Keratinocyte (primary cell): ENCODE measurements around the gene NIPAL4. TPM values are rescaled to one million over a fixed set of nuclear protein-coding genes. Genes with fewer than 3 reads are reported as not detected.

Experiments
- DNase-seq: peaks from one replicate; pipeline ENCODE4 v3.0.0-alpha.2; 2011; ENCODE audit warnings: low read depth, missing footprints, low spot score
- FAIRE-seq: peaks from 2 replicates; lab custom pipeline; 2011; peaks lifted over from hg19 to GRCh38; lab: Jason Lieb, UNC
- H2AFZ ChIP-seq: 2 replicates; pipeline ENCODE4 v1.6.0; 2012; ENCODE audit warnings: low read length, control low read depth, inconsistent platforms; ENCODE audit not compliant: control insufficient read depth
- H3K27ac ChIP-seq: 2 replicates; pipeline ENCODE4 v1.5.1; 2011; ENCODE audit warnings: low read length; ENCODE audit not compliant: control insufficient read depth, insufficient read depth
- H3K27me3 ChIP-seq: 3 replicates; pipeline ENCODE4 v1.6.0; 2011; ENCODE audit warnings: low read length; ENCODE audit not compliant: control insufficient read depth, insufficient read depth; ENCODE audit errors: extremely low read depth
- H3K36me3 ChIP-seq, 2 experiments: 2 replicates in 1 of 2; 3 replicates in 1 of 2; pipeline ENCODE4 v1.5.1; 2011; ENCODE audit warnings: low read length in 2 of 2, mild to moderate bottlenecking in 1 of 2; ENCODE audit not compliant: control insufficient read depth in 2 of 2, insufficient read depth in 2 of 2; ENCODE audit errors: extremely low read depth in 1 of 2
- H3K4me1 ChIP-seq: 3 replicates; pipeline ENCODE4 v1.5.1; 2011; ENCODE audit warnings: low read length; ENCODE audit not compliant: control insufficient read depth, insufficient read depth; ENCODE audit errors: extremely low read depth
- H3K4me2 ChIP-seq: 3 replicates; pipeline ENCODE4 v1.6.0; 2011; ENCODE audit warnings: low read depth, low read length; ENCODE audit not compliant: control insufficient read depth, insufficient read depth; ENCODE audit errors: extremely low read depth
- H3K4me3 ChIP-seq, 3 experiments: fragments of 200-600 bp in 1 of 3; sonication (generic) in 1 of 3; 2 replicates in 2 of 3; 3 replicates in 1 of 3; pipeline ENCODE4 v1.5.1; 2011 to 2016; ENCODE audit warnings: low read length in 3 of 3, mild to moderate bottlenecking in 3 of 3, control low read depth in 2 of 3, inconsistent platforms in 1 of 3, low read depth in 1 of 3, mixed read lengths in 1 of 3, mixed run types in 1 of 3, moderate library complexity in 1 of 3; ENCODE audit not compliant: control insufficient read depth in 2 of 3, insufficient read depth in 2 of 3; ENCODE audit errors: extremely low read depth in 1 of 3
- H3K79me2 ChIP-seq: 2 replicates; pipeline ENCODE4 v1.6.0; 2012; ENCODE audit warnings: low read length; ENCODE audit not compliant: control insufficient read depth, insufficient read depth
- H3K9ac ChIP-seq: 3 replicates; pipeline ENCODE4 v1.6.0; 2011; ENCODE audit warnings: low read length; ENCODE audit not compliant: control insufficient read depth, insufficient read depth; ENCODE audit errors: extremely low read depth
- H3K9me1 ChIP-seq: 3 replicates; pipeline ENCODE4 v1.6.0; 2011; ENCODE audit warnings: low read length; ENCODE audit not compliant: control insufficient read depth, insufficient read depth; ENCODE audit errors: extremely low read depth
- H3K9me3 ChIP-seq: 2 replicates; pipeline ENCODE4 v1.5.1; 2012; ENCODE audit warnings: low read depth, low read length; ENCODE audit not compliant: control insufficient read depth
- H4K20me1 ChIP-seq: 3 replicates; pipeline ENCODE4 v1.6.0; 2011; ENCODE audit warnings: low read length; ENCODE audit not compliant: control insufficient read depth, insufficient read depth; ENCODE audit errors: extremely low read depth
- CTCF ChIP-seq, 3 experiments: IDR thresholded peaks in 1 of 3; conservative IDR thresholded peaks in 1 of 3; optimal IDR thresholded peaks in 1 of 3; 2 replicates in 2 of 3; 3 replicates in 1 of 3; pipeline versions ENCODE3 to v1.5.1; 2011; ENCODE audit warnings: low read length in 3 of 3, mild to moderate bottlenecking in 3 of 3, moderate library complexity in 2 of 3, control low read depth in 1 of 3, inconsistent platforms in 1 of 3; ENCODE audit not compliant: insufficient read depth in 2 of 3; ENCODE audit errors: extremely low read depth in 1 of 3
- EZH2 ChIP-seq: IDR thresholded peaks from one replicate; pipeline ENCODE4 v1.6.1; 2012; ENCODE audit warnings: inconsistent platforms, mild to moderate bottlenecking, low read length, moderate library complexity
- dilution Hi-C: fragments of 300-500 bp; cut with MboI; formaldehyde crosslinking; loops from one replicate; pipeline ENCODE4 v1.7.0; 2020; ENCODE audit warnings: low sequenced_read_pairs; ENCODE audit not compliant: extremely low pct_ligation_motif_present
- polyA plus RNA-seq, 5 experiments: library from polyadenylated mRNA; depleted of rRNA in 3 of 5; stranded (reverse) in 3 of 5; stranded (forward) in 1 of 5; unstranded in 1 of 5; fragments of >200 nt; gene quantifications; 1 replicate in 1 of 5; 2 replicates in 3 of 5; 3 replicates in 1 of 5; pipeline versions ENCODE4 v1.2.1 to v1.2.3, GENCODE V29; 2011 to 2012; ENCODE audit warnings: missing spikeins in 2 of 5, low read depth in 1 of 5, low replicate concordance in 1 of 5

NIPAL4 gene
- polyA plus RNA-seq, 1 donor (not counting 4 experiments of a cell fraction or from before 2014, with no cell fraction given) = 10.3 TPM

- DNase-seq = no peak
- no peak overlapping the region for H3K4me2 ChIP-seq
- no peak overlapping the region for H3K4me3 ChIP-seq
- H3K36me3 ChIP-seq = no peaks in the 10 kb centered on the region
- H3K79me2 ChIP-seq = no peaks in the 10 kb centered on the region
- no peak overlapping the region for H3K9ac ChIP-seq
- H3K4me1 ChIP-seq = peaks cover 21% of the 10 kb centered on the region
- no peak overlapping the region for H3K27ac ChIP-seq
- no peaks in the 10 kb centered on the region for H4K20me1 ChIP-seq
- H2AFZ ChIP-seq = no peak overlapping the region
- dilution Hi-C loops = no loop called here
- H3K27me3 ChIP-seq = no peaks in the 10 kb centered on the region
- H3K9me1 ChIP-seq = no peaks in the 10 kb centered on the region
- no peak for TF ChIP-seq CTCF (optimal IDR thresholded peaks at IDR 0.05 in 1 of 3, IDR thresholded peaks at IDR 0.05 in 1 of 3, conservative IDR thresholded peaks at IDR 0.05 in 1 of 3; ENCODE audit: extremely low read depth in 1 of 3, insufficient read depth in 2 of 3, low read length in 3 of 3)
- TF ChIP-seq EZH2 = no peak
- FAIRE-seq = no peak
- no peaks in the 10 kb centered on the region for H3K9me3 ChIP-seq
These were observed 16.9 kb upstream of the NIPAL4 start for GRCh38 chr5:157443041-157443549.

GRCh38 chr5:157444224-157444623 is 15.8 kb upstream of the NIPAL4 start:
- no peak overlapping the region for H3K9ac ChIP-seq
- no peak overlapping the region for H3K27ac ChIP-seq
- H3K9me3 ChIP-seq = no peaks in the 10 kb centered on the region
- TF ChIP-seq CTCF (optimal IDR thresholded peaks at IDR 0.05 in 1 of 3, IDR thresholded peaks at IDR 0.05 in 1 of 3, conservative IDR thresholded peaks at IDR 0.05 in 1 of 3; ENCODE audit: extremely low read depth in 1 of 3, insufficient read depth in 2 of 3, low read length in 3 of 3) (no peak), EZH2 (no peak)
- no peaks in the 10 kb centered on the region for H3K9me1 ChIP-seq
- no peaks in the 10 kb centered on the region for H3K79me2 ChIP-seq
- no peaks in the 10 kb centered on the region for H4K20me1 ChIP-seq
- H2AFZ ChIP-seq = no peak overlapping the region
- peaks cover 21% of the 10 kb centered on the region for H3K4me1 ChIP-seq
- no peak for FAIRE-seq
- no peaks in the 10 kb centered on the region for H3K27me3 ChIP-seq
- dilution Hi-C loops = no loop called here
- no peak overlapping the region for H3K4me2 ChIP-seq
- DNase-seq = no peak
- H3K4me3 ChIP-seq = no peak overlapping the region
- no peaks in the 10 kb centered on the region for H3K36me3 ChIP-seq
